DOHH2 (cell line): ENCODE results near the gene NES.

Experiments
- H3F3A ChIP-seq: fragments of 200-600 bp; sonication (generic), shearing (Covaris generic); 2 replicates; pipeline ENCODE4 v1.6.0; 2016; ENCODE audit warnings: antibody characterized with exemption, mild to moderate bottlenecking; ENCODE audit not compliant: control insufficient read depth, insufficient read depth
- H3K27ac ChIP-seq: fragments of 200-600 bp; sonication (generic); 2 replicates; pipeline ENCODE4 v1.5.1; 2014; ENCODE audit warnings: low read depth, mild to moderate bottlenecking, low read length, moderate library complexity
- H3K27me3 ChIP-seq: fragments of 200-600 bp; sonication (generic); 2 replicates; pipeline ENCODE4 v1.6.1; 2014; ENCODE audit warnings: mild to moderate bottlenecking, low read length, mixed read lengths; ENCODE audit not compliant: control insufficient read depth
- H3K36me3 ChIP-seq: fragments of 200-600 bp; sonication (generic); 2 replicates; pipeline ENCODE4 v1.6.1; 2014; ENCODE audit warnings: mild to moderate bottlenecking, low read length, moderate library complexity, mixed read lengths; ENCODE audit not compliant: control insufficient read depth
- H3K4me1 ChIP-seq: fragments of 200-600 bp; sonication (generic); 2 replicates; pipeline ENCODE4 v1.6.1; 2014; ENCODE audit warnings: mild to moderate bottlenecking, low read length, mixed read lengths; ENCODE audit not compliant: control insufficient read depth
- H3K4me2 ChIP-seq: fragments of 200-600 bp; sonication (generic); 2 replicates; pipeline ENCODE4 v1.6.0; 2014; ENCODE audit warnings: mild to moderate bottlenecking, low read length, moderate library complexity
- H3K4me3 ChIP-seq: fragments of 200-600 bp; sonication (generic); 2 replicates; pipeline ENCODE4 v1.5.1; 2014; ENCODE audit warnings: mild to moderate bottlenecking, low read length, mixed read lengths
- H3K79me2 ChIP-seq: fragments of 200-600 bp; sonication (generic); 2 replicates; pipeline ENCODE4 v1.6.1; 2014; ENCODE audit warnings: mild to moderate bottlenecking, low read length, mixed read lengths; ENCODE audit not compliant: control insufficient read depth
- H3K9me2 ChIP-seq: fragments of 200-600 bp; sonication (generic); replicated peaks from 2 replicates; pipeline ENCODE4 v1.6.1; 2014; ENCODE audit warnings: mild to moderate bottlenecking, low read length, mixed read lengths; ENCODE audit not compliant: control insufficient read depth
- H3K9me3 ChIP-seq: fragments of 200-600 bp; sonication (generic); 2 replicates; pipeline ENCODE4 v1.6.1; 2014; ENCODE audit warnings: antibody characterized with exemption, low read length, mixed read lengths; ENCODE audit not compliant: control insufficient read depth, insufficient read depth
- H4K20me1 ChIP-seq: fragments of 200-600 bp; sonication (generic); 2 replicates; pipeline ENCODE4 v1.6.0; 2014; ENCODE audit warnings: low read depth, mild to moderate bottlenecking, antibody characterized with exemption, low read length, moderate library complexity; ENCODE audit not compliant: control insufficient read depth, insufficient read depth
- CTCF ChIP-seq: fragments of 200-600 bp; sonication (generic); IDR thresholded peaks from one replicate; pipeline ENCODE4 v1.5.1; 2014; ENCODE audit warnings: antibody characterized with exemption, mild to moderate bottlenecking, low read depth, low read length; ENCODE audit not compliant: poor library complexity, severe bottlenecking
- EZH2phosphoT487 ChIP-seq: fragments of 200-600 bp; sonication (generic); IDR thresholded peaks from 2 replicates; pipeline ENCODE4 v1.6.1; 2017; ENCODE audit warnings: borderline replicate concordance, mild to moderate bottlenecking, antibody characterized with exemption, low read length, moderate library complexity, mixed read lengths

NES gene

DNA sequence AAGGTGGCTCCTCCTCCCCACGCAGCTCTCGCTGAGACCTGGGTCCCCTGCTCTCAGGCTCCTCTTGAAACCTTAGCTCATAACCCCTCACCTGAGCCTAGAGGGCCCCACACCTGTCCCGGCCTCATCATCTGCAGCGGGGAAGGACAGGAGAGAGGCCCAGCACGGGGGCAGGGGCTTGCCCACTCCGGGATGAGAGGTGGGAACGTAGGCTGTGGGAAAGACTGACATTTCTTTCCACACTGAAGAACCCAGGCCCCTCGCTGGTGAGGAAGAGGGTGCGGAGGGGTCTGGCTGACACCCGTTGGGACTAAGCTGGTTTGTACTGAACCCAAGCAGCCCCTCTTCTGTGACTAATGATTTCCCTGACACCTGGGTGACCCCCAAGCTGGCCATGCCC is 14.0 kb upstream of the NES start:
- H3K4me2 ChIP-seq, result no peak overlapping the region
- no peak overlapping the region for H3K4me3 ChIP-seq
- no peaks in the 10 kb centered on the region for H3K79me2 ChIP-seq
- no peaks in the 10 kb centered on the region for H3K9me2 ChIP-seq
- H4K20me1 ChIP-seq, result no peaks in the 10 kb centered on the region
- no peak overlapping the region for H3K27ac ChIP-seq
- no peak for TF ChIP-seq EZH2phosphoT487
- no peak for TF ChIP-seq CTCF
- no peaks in the 10 kb centered on the region for H3F3A ChIP-seq
- H3K9me3 ChIP-seq, result no peaks in the 10 kb centered on the region
- peaks cover 50% of the 10 kb centered on the region for H3K27me3 ChIP-seq
- H3K36me3 ChIP-seq, result no peaks in the 10 kb centered on the region
- H3K4me1 ChIP-seq, result peaks cover 22% of the 10 kb centered on the region

DNA sequence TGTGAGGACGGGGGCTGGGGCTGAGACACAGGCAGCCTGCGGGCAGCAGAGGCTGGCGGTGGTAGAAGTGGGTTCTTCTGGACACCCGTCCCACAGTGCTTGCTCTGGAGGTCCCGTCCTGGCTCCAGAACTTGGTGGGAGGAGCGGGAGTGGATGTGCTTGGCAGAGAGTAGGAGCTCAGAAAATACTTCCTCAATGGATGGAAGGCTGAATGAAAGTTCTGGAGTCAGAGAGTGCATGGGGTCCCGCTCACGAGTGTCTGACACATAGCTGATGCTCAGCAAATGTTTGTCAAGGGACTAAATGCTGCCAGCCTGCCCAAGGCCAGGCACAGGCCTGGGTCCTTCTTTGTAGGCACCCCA is 13.4 kb upstream of the NES start:
- Histone ChIP-seq H3K27me3 (peaks cover 50% of the 10 kb centered on the region), H4K20me1 (no peaks in the 10 kb centered on the region), H3K79me2 (no peaks in the 10 kb centered on the region), H3K4me1 (peaks cover 22% of the 10 kb centered on the region), H3K9me2 (no peaks in the 10 kb centered on the region), H3K27ac (no peak overlapping the region), H3K4me3 (no peak overlapping the region), H3K36me3 (no peaks in the 10 kb centered on the region), H3F3A (no peaks in the 10 kb centered on the region), H3K9me3 (no peaks in the 10 kb centered on the region), H3K4me2 (no peak overlapping the region)
- TF ChIP-seq CTCF (no peak), EZH2phosphoT487 (no peak)

DNA sequence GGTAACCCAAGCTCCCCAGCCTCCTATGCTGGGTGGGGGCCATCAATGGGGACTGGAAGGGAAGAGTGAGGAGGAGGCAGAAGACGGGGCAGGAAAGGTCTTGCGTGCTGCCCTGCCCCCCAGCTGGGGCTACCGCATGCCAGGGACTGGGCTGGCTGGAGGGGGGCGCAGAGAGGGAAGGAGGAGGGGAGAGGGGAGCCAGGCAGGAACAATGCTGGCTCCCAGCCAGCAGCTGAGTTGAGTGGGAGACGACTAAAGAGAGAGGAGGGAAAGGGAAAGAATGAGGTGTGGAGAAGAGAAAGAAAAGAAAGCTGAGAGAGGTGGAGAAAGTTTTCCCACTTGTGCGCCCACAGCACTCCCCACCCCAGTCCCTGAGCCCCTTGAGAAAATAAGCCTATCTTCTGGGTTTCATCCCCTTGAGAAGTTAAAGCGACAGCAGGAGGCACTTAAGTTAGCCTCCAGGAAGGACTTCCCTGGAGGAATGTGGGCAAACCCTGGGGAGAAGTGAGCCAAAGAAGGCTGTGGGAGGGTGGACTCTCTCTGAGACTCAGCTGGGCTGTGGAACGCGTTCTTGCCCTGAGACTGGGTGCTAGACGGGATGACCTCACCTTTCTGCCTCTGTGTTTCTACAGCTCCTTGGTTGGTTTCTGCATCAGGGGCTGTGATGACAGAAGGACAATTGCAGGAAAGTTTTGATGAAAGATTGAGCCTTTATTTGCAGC is 12.9 kb upstream of the NES start:
- Histone ChIP-seq H3K4me1 (peaks cover 22% of the 10 kb centered on the region), H3K79me2 (no peaks in the 10 kb centered on the region), H3K36me3 (no peaks in the 10 kb centered on the region), H3K27ac (no peak overlapping the region), H3F3A (no peaks in the 10 kb centered on the region), H3K9me2 (no peaks in the 10 kb centered on the region), H3K27me3 (peaks cover 50% of the 10 kb centered on the region), H4K20me1 (no peaks in the 10 kb centered on the region), H3K9me3 (no peaks in the 10 kb centered on the region), H3K4me2 (no peak overlapping the region), H3K4me3 (no peak overlapping the region)
- TF ChIP-seq CTCF, result no peak
- no peak for TF ChIP-seq EZH2phosphoT487
